NCI-H345 treated with DMSO at 0.1 percent for 48 hours (cell line): Measurements from ENCODE around the gene SIGLECL1.
"Not testable (repeated sequence)": the region's sequence is repeated elsewhere in the genome, so short reads cannot be mapped to it uniquely, and the experiment has no call there.

ENCODE experiments used
- DNase-seq: peaks from one replicate; lab custom pipeline; 2025; ENCODE audit not compliant: unreplicated experiment; lab: John Stamatoyannopoulos, UW

The SIGLECL1 gene

GRCh38 chr19:51250786-51251467, at the start of gene SIGLECL1:
TSS of gene SIGLECL1 (plus strand) at chr19:51251080. CDS start at chr19:51264073, 12,993 bp downstream.
- DNase-seq: no peak

- DNase-seq: no peak
Measured at GRCh38 chr19:51201712-51202111, 49.2 kb upstream of the SIGLECL1 start.

- DNase-seq: no peak
Measured at GRCh38 chr19:51203916-51204315, 47.0 kb upstream of the SIGLECL1 start.

GRCh38 chr19:51204321-51204720, 46.6 kb upstream of the SIGLECL1 start:
- no peak for DNase-seq

GRCh38 chr19:51207747-51208146, 43.1 kb upstream of the SIGLECL1 start:
- no peak for DNase-seq

- DNase-seq: no peak
Measured at GRCh38 chr19:51210191-51210784, 40.6 kb upstream of the SIGLECL1 start.

- not testable (repeated sequence) for DNase-seq
Measured at GRCh38 chr19:51210874-51211361, 40.0 kb upstream of the SIGLECL1 start.

- DNase-seq: no peak
Measured at GRCh38 chr19:51211833-51212232, 39.0 kb upstream of the SIGLECL1 start.

GRCh38 chr19:51219307-51219706, 31.6 kb upstream of the SIGLECL1 start:
- DNase-seq: no peak

GRCh38 chr19:51219971-51220370, 30.9 kb upstream of the SIGLECL1 start:
- no peak for DNase-seq

- DNase-seq: no peak
Measured at GRCh38 chr19:51220996-51221395, 29.9 kb upstream of the SIGLECL1 start.

- DNase-seq: no peak
Measured at GRCh38 chr19:51224163-51224641, 26.7 kb upstream of the SIGLECL1 start.

GRCh38 chr19:51224898-51225393, 25.9 kb upstream of the SIGLECL1 start, which contains the start of gene CD33:
TSS of gene CD33 (plus strand) at chr19:51225080. CDS start at chr19:51225119, 39 bp downstream.
- DNase-seq: not testable (repeated sequence)

- DNase-seq: no peak
Measured at GRCh38 chr19:51226067-51226466, 24.8 kb upstream of the SIGLECL1 start.

- DNase-seq: no peak
Measured at GRCh38 chr19:51227326-51227725, 23.6 kb upstream of the SIGLECL1 start.

GRCh38 chr19:51227966-51228365, 22.9 kb upstream of the SIGLECL1 start:
- no peak for DNase-seq

GRCh38 chr19:51240866-51241265, 10.0 kb upstream of the SIGLECL1 start:
- no peak for DNase-seq

GRCh38 chr19:51242881-51243630, 7.8 kb upstream of the SIGLECL1 start:
- DNase-seq: no peak

- no peak for DNase-seq
Measured at GRCh38 chr19:51246164-51246552, 4.7 kb upstream of the SIGLECL1 start.

- DNase-seq: no peak
Measured at GRCh38 chr19:51247972-51248590, 2.8 kb upstream of the SIGLECL1 start.

GRCh38 chr19:51251468-51251820, 564 bp downstream of the SIGLECL1 start:
- no peak for DNase-seq
